HG03103 (cell line): Measurements from ENCODE around the gene OLFML2A.

Experiments used
- ATAC-seq: cut with Tn5 transposase; IDR thresholded peaks from one replicate; pipeline ENCODE4 v1.9.1; 2021; ENCODE audit warnings: low read depth; ENCODE audit not compliant: unreplicated experiment

OLFML2A gene

DNA sequence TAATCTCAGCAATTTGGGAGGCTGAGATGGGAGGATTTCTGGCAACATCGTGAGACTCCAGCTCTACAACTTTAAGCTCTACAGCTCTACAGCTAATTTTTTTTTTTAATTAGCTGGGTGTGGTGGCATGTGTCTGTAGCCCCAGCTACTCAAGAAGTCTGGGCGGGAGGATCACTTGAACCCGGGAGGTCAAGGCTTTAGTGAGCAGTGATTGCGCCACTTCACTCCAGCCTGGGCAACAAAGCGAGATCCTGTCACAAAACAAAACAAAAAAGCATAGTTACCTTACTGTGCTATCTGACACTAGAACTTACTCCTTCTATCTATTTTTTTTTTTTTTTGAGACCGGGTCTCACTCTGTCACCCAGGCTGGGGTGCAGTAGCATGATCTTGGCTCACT, 70.0 kb downstream of the OLFML2A start:
- ATAC-seq = no peak

DNA sequence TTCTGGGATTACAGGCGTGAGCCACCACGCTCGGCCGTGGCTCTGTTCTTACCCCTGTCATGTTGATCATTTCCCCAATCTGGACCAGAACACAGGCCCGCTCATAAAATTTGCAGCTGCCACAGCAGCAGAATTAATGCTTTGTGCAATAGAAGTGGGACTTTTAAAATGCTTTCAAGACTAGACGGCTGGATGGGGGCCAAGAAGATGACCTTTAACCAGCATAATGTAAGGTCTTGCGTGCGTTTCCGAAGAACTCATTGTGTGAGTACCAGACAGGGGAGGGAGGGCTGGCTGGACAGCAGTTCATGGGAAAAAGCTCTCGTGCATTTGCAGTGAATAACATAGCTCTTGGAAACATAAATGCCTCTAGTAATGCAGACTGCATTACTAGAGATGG, 72.9 kb downstream of the OLFML2A start:
- no peak for ATAC-seq

DNA sequence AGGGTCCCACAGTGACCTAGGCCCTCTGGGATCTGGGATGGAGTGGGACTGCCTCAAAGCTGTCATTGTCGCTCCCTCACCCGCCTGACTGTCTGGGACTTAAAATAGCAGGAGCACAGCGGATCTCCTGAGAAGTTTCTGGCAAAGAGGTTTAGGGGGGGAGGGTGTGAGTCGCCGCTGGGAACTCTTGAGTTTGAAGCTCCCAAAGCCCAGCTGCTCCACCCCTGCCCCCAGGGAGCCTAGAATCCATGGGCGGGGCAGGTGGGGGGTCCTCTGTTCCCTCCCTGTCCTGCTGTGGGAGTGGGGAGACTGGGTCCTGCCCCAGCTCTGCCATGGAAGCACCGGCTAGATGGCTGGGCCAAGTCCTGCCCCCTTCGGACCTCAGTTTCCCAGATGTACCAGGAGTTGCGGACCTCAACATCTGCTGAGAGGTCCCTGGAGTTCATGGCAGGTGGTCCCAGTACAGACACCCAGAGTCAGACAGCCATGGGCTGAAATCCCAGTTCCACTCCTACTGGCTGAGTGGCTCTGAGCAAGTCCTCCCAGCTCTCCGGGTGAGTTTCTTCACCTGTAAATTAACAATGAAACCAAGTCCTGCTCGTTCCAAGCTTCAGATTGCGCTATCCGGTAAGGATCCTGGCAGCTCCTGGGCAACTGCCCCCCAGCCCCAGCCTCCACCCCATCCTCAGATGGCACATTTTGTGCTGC, 75.3 kb downstream of the OLFML2A start:
- no peak for ATAC-seq

DNA sequence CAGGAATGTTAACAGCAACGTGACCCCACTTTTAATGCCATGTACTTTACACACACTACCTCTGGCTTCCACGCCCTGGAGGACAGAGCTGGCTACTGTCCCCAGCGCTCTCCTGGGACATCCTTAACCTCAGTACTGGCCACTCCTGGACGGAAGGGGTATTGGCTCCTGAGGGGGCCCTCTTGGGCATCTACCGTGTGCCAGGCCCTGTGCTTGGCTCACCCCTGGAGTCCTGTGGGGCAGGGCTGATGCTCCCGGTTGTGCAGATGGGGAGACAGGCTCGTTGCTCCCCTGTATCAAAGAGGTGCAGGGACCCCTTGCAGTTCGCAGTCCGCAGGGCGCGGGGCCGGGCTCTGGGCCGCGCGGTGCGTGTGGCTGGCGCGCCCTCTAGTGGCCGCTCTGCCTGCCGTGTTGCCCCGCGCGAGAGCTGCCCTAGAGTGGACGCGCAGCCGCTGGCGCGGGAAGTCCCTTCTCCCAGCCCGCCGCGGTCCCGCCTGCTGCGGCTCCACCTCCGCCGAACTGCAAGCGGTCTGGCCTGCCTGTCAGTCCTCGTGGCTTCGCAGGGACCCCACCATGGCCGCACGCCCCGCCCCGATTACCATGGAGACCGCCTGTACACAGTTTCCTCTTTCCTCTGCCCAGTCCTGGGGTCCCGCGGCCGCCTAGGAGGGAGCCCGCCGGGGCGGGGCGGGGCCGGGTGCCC, 76.0 kb downstream of the OLFML2A start, which contains the start of gene WDR38:
Gene WDR38, plus strand, starts transcription at position 632 of the 703 bp plus-strand sequence. CDS start 72 bp downstream, outside the sequence.
- ATAC-seq = peak; percentile 63

DNA sequence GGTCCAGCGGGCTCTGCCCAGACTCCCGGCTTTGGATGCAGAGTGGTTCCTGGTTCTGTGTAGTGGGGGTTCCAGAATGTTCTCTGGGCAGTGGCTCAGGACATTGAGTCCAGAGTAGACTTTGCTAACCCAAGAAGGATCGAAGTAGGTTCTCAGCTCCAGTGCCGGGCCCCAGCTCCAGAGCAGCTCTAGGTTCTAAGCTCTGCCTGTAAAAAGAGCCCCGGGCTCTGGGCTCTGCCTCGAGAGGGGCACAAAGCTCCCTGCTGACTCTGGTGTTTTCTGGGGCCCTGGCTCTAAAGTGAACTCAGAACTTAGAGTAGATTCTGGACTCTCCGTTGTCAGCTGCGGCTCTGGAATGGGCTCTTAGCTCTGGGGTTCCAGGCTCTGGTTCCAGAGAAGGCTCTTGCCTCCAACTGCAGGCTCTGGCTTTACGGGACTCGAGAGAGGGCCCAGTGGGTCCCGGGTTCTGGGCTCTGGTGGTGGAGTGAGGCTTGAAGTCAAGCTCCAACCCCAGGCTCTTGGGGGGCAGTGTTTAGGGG, 76.7 kb downstream of the OLFML2A start:
- ATAC-seq = no peak

DNA sequence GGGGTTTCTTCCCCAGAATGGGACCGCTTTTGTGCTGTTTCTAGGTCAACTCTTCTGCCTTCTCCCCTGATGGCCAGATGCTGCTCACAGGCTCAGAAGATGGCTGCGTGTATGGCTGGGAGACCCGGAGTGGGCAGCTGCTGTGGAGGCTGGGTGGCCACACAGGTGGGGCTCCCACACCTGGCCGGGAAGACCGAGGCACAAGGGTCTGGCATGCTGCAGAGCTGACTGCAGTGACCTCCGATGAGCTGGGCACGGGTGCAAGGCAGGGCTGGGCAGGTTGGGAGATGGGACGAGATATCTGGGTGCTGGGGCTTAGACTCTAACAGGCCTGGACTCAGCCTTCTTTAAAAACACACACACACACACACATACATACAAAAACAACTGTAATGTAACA, 77.2 kb downstream of the OLFML2A start:
- ATAC-seq = no peak

DNA sequence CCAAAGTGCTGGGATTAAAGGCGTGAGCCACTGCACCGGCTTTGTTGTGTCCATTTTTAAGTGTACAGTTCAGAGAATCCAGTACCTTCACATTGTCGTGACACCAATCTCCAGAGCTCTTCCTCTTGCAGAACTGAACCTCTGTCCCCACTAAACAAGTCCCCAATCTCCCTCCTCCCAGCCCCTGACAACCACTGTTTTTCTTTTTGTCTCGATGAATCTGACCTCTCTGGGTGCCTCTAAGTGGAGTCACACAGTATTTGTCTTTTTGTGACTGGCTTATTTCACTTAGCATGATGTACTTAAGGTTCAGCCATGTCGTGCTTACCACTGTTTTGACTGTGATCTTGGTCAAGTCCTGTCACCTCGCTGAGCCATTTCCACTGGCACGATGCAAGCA, 77.9 kb downstream of the OLFML2A start:
- ATAC-seq = no peak

DNA sequence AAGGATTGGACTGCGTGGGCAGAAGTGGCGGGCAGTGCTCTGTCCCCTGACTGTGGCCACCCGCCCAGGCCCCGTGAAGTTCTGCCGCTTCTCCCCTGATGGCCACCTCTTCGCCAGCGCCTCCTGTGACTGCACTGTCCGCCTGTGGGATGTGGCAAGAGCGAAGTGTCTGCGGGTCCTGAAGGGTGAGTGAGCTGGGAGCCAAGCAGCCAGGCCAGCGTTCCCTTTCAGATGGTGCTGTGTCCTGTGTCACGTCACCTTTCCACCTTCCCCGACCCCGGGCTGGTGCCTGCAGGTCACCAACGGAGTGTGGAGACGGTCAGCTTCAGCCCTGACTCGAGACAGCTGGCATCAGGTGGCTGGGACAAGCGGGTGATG, 78.6 kb downstream of the OLFML2A start:
- no peak for ATAC-seq

DNA sequence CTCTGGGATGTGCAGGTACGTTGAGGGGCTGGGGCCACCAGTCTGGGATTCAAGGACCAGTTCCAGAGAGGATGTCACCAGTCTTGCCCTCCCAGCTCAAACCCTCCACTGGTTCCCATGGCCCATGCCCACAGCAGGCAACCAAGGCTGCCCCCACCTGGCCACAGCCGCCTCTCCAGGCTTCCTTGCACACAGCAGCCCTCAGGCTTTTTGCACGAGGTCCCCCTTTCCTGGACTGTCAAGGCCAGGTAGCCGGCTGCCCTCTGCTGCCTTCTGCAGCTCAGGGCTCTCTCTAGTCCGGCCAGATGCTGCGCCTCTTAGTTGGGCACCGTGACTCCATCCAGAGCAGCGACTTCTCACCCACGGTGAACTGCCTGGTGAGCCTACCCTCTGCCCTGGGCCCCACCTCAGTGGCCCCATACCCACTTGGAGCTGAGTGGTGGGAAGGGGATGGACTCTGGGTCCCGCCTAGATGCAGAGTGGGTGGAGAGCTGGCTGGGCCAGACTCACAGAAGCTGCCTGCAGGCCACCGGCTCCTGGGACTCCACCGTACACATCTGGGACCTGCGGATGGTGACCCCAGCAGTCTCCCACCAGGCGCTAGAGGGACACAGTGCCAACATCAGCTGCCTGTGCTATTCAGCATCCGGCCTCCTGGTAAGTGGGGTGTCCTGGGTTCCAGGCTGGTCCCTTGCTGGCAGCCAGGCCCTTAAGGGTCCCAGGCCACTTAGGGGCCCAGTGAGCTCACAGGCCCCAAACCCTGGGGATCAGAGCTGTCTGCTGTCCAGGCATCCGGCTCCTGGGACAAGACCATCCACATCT, 79.2 kb downstream of the OLFML2A start:
- no peak for ATAC-seq

DNA sequence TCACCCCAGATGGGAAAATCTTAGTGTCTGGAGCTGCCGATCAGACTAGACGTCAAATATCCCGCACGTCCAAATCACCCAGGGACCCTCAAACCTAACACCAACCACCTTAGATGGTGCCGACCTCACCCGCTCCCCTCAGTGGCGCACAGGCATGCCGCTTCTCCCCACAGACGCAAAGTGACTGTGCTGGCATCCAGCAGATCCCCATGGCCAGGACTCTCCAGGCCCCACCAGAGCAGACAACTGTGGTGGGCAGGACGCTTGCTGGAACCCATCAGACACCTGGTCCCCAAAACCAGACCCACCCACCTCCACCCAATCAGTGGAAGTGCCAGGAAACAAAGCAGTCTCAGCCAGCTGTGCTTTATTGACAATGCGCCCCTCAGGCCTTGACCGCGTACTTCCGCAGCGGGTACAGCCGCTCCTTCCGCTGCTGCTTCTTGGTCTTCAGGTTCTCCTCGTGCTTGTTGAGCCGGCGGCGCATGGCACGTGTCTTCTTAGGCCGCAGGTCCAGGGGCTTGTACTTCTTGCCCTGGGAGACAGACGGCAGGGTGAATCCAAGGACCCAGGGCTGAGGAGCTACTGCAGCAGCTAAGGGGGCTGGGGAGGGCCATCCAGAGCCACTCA, 80.7 kb downstream of the OLFML2A start:
- no peak for ATAC-seq

DNA sequence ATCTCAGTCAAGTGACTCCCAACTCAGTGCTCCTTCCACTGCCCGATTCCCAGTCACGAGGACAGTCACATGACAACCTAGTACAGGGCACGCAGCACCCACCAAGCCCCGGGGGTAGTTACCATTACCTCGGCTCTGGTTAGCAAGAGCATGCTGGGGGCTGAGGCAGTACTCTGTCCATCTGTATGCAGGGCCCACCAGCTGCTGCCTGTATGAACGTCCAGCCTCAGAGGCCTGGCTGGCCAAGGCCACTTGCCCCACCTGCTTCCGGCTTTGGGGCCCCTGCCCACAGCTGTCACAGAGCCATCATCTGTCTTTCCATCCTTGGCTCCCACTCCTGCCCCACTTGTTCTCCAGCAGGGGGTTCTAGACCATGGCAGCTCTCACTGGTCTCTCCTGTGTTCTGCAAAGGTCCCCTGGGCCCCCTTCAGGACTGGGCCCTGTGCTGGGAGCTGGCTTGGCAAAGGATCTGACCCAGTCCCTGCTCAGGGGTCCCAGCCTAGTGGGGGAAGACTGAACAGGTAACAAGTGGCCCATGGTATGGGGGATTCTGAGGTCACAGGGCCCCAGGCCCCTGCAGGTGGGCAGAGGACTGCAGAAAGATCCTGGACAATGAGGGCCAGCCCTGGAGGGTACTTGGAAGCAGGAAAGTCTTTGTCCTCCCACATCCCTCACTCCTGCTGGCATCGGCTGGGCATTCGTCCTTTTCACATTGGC, 81.6 kb downstream of the OLFML2A start:
- ATAC-seq = no peak

DNA sequence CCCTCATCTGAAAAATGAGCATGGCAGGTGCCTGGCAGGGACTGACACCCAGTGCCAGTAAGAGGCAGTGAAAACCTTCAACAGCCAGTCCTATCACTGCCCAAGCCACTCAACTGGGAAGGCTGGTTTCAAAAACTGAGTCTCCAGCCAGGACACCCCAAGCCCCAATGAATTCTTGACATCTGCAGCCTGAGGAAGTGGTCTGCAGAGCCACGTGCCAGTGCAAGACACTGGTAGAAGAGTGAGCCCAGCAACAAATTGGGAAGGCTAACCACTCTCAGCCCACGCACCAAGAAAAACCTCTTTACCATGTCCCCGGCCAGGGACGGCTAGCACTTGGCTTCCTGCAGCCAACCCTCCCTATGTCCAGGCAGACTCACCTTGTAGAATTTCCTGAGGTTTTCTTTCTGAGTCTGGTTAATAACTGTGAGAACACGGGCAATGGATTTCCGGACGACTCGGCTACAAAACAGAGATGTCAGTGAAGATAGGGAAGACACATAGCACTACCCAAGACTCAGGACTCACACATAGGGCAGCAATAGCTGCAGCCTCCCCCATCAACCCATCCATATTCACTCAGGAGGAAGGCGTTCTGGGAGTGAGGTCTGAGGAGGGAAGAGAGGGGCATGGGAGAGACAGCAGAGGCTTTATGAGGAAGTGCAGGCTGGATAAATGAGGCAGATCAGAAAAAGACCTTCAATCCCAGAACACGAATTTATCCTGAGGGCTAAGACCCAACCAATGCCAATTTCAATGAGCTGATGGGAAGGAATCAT, 83.1 kb downstream of the OLFML2A start:
- ATAC-seq = no peak

DNA sequence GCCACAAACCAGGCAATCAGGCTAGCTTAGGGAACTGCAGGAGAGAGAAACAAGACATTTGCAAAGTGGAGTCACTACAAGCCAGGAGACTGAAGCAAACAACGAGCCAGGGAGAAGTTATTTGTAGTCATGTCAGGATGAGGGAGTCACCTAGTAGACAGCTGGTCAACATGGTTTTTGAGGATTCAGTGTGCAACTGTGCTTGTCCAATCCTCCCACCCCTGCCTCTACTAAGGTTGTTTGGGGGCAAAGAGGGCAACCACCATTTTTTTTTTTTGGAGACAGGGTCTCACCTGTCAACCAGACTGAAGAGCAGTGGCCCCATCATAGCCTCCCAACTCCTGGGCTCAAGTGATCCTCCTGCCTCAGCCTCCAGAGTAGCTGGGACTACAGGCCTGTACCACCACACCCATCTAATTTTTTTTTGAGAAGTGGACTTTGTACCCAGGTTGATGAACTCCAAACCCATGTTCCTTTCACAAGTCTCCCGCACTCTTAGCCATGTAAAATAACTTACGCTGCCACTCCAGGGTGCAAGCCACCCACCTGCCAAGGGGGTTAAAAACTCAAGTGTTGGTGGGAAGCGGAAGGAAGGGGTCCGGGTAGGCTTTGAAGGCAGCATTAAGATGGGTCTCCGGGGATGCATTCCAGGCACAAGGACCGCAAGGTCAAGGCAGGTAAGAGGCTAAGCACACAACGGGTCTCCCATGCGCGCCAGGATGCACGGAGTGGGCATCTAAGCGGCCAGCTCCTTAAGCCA, 83.8 kb downstream of the OLFML2A start:
- ATAC-seq = no peak

DNA sequence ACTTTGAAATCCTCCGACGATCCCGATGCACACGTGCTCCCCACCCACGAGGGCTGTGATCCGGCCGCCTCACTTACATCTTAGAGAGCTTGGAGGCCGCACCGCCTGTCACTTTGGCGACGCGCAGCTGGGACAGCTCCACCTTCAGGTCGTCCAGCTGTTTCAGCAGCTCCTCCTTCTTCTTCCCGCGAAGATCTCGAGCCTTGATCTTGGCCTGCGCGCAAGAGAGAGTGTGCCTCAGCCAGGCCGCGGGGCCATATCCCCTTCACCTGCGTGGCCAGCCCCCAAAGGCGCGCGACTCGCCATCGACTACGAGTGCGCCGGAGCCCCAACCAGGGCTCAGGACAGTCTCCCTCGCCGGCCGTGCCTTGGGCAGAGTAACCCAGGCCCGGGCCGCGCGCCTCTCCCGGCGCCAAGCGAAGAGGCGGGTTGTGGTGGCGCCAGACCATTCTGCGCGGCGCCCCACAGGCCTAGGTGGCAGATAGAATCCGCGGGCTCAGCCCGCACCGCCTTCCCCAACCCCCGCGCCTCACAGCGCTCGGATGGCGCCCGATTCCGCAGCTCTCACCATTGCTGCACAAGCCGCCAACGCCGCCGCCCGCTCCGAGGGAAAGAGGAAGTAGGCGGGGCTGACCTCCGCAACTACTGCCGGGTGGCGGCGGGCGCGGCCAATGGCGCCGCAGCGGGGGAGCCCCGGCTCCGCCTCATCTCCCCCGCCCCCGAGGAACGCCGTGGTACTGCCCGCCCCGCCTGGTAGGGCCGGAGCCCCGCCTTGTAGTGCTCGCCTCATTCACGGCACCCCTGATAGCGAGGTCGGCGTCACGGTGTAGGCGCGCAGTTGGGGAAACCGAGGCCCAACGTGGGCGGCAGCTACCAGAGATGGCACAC, 84.7 kb downstream of the OLFML2A start, which contains the start of the genes ARPC5L and RPL35:
Gene ARPC5L, plus strand, starts transcription at position 789 of the 888 bp plus-strand sequence. CDS start 7,161 bp downstream, outside the sequence.
Gene RPL35, minus strand, starts transcription at position 616 of the 888 bp plus-strand sequence. Its CDS starts 45 bp downstream, at position 571.
- peak; percentile 77 for ATAC-seq

DNA sequence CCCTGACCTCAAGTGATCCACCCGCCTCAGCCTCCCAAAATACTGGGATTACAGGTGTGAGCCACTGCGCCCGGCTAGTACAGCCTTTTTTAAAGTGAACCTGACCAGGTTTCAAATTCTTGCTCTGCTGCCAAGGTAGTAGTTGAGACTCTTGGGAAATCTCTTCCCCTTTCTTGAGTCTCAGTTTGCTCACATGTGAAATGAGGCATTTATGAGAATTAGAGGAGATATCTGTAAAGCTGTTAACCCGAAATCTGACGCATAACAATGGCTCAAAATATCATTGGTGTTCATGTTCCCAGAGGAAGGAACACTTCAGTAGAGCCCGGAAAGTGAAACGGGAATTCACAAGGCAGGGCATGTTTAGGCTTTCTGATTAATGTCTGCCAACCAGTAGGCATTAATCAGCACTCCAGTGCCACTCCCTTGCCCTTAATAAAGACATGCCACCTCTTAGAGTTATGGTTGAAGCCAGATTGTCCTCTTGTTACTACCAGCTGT, 86.5 kb downstream of the OLFML2A start:
- ATAC-seq = no peak
